COLO668 (cell line): ENCODE results near the gene EPB42.
"Not testable (repeated sequence)": the region's sequence is repeated elsewhere in the genome, so short reads cannot be mapped to it uniquely, and the experiment has no call there.

Experiments used
- DNase-seq: peaks from one replicate; lab custom pipeline; 2025; ENCODE audit not compliant: unreplicated experiment; lab: John Stamatoyannopoulos, UW

EPB42 gene

GRCh38 chr15:43242616-43243015 lies 21.8 kb upstream of the EPB42 start:
- DNase-seq = no peak

- no peak for DNase-seq
Observed at GRCh38 chr15:43241100-43241499, 20.3 kb upstream of the EPB42 start.

GRCh38 chr15:43239732-43240491 lies 19.1 kb upstream of the EPB42 start:
- no peak for DNase-seq

- DNase-seq = no peak
Observed at GRCh38 chr15:43238671-43239131, 17.9 kb upstream of the EPB42 start.

- DNase-seq = no peak
Observed at GRCh38 chr15:43237842-43238470, 17.1 kb upstream of the EPB42 start.

GRCh38 chr15:43235536-43235935 lies 14.7 kb upstream of the EPB42 start:
- DNase-seq = no peak

- DNase-seq = no peak
Observed at GRCh38 chr15:43232289-43232874, 11.6 kb upstream of the EPB42 start.

- no peak for DNase-seq
Observed at GRCh38 chr15:43230640-43231115, 9.9 kb upstream of the EPB42 start.

- no peak for DNase-seq
Observed at GRCh38 chr15:43229977-43230376, 9.2 kb upstream of the EPB42 start.

GRCh38 chr15:43226436-43227305 lies 5.9 kb upstream of the EPB42 start:
- DNase-seq = no peak

- DNase-seq = not testable (repeated sequence)
Observed at GRCh38 chr15:43225950-43226255, 5.1 kb upstream of the EPB42 start.

GRCh38 chr15:43225201-43225949 lies 4.6 kb upstream of the EPB42 start:
- peak; percentile 33 for DNase-seq

GRCh38 chr15:43221422-43221821 lies 604 bp upstream of the EPB42 start:
- no peak for DNase-seq

- no peak for DNase-seq
Observed at GRCh38 chr15:43219929-43220928, 589 bp downstream of the EPB42 start.

GRCh38 chr15:43218908-43219706 lies 1.7 kb downstream of the EPB42 start:
- no peak for DNase-seq

GRCh38 chr15:43215961-43216360 lies 4.9 kb downstream of the EPB42 start:
- no peak for DNase-seq

GRCh38 chr15:43214592-43215295 lies 6.1 kb downstream of the EPB42 start:
- no peak for DNase-seq

- no peak for DNase-seq
Observed at GRCh38 chr15:43214169-43214568, 6.6 kb downstream of the EPB42 start.
